ENCODE measurements around the gene LRRC40. TPM values are rescaled to one million over a fixed set of nuclear protein-coding genes. Genes with fewer than 3 reads are reported as not detected.
A peak's percentile ranks its signal among the peaks of the same experiment; 100 is the strongest.

Gene LRRC40
- 47.2 TPM for total RNA-seq (ENCODE audit: unreplicated experiment)
- long read RNA-seq, transcript LRRC40-201 (15 exons, 2,884 nt): major isoform, 32 of 43 reads
- long read RNA-seq, partial matches to known transcripts: 5 of 43 reads
- long read RNA-seq, other reads (novel, unspliced or antisense): 6 of 43 reads

DNA sequence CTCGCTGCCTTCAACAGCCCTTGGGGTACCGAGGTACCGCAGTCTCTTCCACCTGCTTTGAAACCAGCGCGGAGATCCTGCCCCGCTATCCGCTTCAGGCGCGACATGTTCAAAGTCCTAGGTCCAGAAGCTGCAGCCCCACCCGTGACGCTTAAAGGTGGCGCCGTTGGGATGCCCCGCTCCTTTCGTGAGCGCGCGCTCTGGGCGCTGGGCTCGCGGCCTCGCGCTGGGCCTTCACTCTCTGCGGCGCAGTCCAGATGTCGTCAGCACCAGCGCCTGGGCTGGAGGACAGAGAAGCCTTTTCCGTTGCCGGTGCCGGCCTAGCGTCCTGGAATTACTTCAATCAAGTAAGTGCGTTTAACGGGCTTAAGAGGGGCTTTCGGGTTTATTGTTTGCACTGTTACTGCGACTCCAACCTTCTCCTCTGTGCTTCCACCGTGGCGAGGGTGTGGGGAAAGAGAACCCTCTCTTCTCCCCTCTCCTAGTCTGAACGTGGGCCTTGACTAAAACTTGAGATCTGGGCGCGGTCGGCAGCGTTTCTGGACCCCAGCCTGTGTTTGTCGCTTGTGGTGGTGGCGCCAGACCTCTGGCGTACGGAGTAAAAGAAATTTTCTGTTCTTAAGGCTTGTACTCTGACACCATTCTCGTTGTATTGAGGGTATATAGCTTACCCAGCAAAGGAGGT lies at the start of gene LRRC40:
LRRC40 (minus strand) TSS at position 146 of the 685 bp plus-strand sequence; CDS start at position 107, 39 bp downstream.
- Mint-ChIP-seq H3K4me3 (ENCODE audit: unreplicated experiment) (peak within 1 kb of the TSS; percentile 96), H3K36me3 (ENCODE audit: unreplicated experiment) (no peaks in the 10 kb centered on the region), H3K4me1 (ENCODE audit: low read depth, unreplicated experiment) (peaks cover 7% of the 10 kb centered on the region), H3K27ac (ENCODE audit: unreplicated experiment) (peak within 1 kb of the TSS; percentile 96), H3K27me3 (ENCODE audit: unreplicated experiment) (peaks cover 9% of the 10 kb centered on the region), H3K9me3 (ENCODE audit: unreplicated experiment) (peaks cover 12% of the 10 kb centered on the region)
- peak; percentile 98 for DNase-seq
- TF ChIP-seq, protein P1, sequence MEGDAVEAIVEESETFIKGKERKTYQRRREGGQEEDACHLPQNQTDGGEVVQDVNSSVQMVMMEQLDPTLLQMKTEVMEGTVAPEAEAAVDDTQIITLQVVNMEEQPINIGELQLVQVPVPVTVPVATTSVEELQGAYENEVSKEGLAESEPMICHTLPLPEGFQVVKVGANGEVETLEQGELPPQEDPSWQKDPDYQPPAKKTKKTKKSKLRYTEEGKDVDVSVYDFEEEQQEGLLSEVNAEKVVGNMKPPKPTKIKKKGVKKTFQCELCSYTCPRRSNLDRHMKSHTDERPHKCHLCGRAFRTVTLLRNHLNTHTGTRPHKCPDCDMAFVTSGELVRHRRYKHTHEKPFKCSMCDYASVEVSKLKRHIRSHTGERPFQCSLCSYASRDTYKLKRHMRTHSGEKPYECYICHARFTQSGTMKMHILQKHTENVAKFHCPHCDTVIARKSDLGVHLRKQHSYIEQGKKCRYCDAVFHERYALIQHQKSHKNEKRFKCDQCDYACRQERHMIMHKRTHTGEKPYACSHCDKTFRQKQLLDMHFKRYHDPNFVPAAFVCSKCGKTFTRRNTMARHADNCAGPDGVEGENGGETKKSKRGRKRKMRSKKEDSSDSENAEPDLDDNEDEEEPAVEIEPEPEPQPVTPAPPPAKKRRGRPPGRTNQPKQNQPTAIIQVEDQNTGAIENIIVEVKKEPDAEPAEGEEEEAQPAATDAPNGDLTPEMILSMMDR (IDR thresholded peaks at IDR 0.05; ENCODE audit: partially characterized antibody, unreplicated experiment): no peak

DNA sequence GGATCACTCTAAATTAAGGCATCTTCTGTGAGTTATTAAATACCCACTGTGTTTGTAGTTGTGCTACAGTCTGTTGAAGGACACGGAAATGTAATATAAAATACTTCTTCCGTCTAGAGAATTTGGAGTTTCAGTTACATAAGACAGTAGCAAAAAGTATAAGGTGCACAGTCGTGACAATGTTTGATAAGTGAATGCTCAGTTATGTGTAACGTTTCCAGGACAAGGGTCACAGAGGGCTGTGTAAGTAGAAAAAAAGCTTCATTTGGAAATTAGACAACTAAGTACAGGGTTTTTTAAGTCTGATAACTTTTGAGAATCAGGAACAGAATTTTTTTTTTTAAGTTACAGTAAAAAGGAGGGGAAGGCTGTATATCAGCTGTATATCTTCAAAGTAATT lies 43.4 kb upstream of the LRRC40 start:
- no peaks in the 10 kb centered on the region for H3K9me3 Mint-ChIP-seq (ENCODE audit: unreplicated experiment)
- no peaks in the 10 kb centered on the region for H3K27me3 Mint-ChIP-seq (ENCODE audit: unreplicated experiment)
- H3K27ac Mint-ChIP-seq (ENCODE audit: unreplicated experiment): no peak overlapping the region
- no peaks in the 10 kb centered on the region for H3K4me1 Mint-ChIP-seq (ENCODE audit: low read depth, unreplicated experiment)
- H3K4me3 Mint-ChIP-seq (ENCODE audit: unreplicated experiment): no peak overlapping the region
- H3K36me3 Mint-ChIP-seq (ENCODE audit: unreplicated experiment): no peaks in the 10 kb centered on the region
- no peak for DNase-seq
- TF ChIP-seq, protein P1 (IDR thresholded peaks at IDR 0.05; ENCODE audit: partially characterized antibody, unreplicated experiment): no peak

DNA sequence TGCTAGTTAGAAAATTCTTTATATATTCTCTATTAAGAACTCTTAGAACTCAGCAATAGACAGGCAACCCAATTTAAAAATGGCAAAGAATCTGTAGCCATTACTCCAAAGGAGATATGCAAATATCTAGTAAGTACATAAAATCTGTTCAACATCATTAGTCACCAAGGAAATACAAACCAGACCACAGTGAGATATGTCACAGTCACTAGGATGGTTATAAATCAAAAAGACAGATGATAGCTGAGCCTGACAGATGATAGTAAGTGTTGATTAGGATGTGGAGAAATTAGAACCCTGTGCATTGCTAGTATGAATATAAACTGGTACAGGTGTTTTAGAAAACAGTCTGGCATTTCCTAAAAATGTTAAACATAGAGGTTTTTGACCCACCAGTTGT lies 42.4 kb upstream of the LRRC40 start:
- TF ChIP-seq, protein P1 (IDR thresholded peaks at IDR 0.05; ENCODE audit: partially characterized antibody, unreplicated experiment): no peak
- Mint-ChIP-seq H3K27me3 (ENCODE audit: unreplicated experiment) (no peaks in the 10 kb centered on the region), H3K27ac (ENCODE audit: unreplicated experiment) (no peak overlapping the region), H3K36me3 (ENCODE audit: unreplicated experiment) (no peaks in the 10 kb centered on the region), H3K9me3 (ENCODE audit: unreplicated experiment) (no peaks in the 10 kb centered on the region), H3K4me3 (ENCODE audit: unreplicated experiment) (no peak overlapping the region), H3K4me1 (ENCODE audit: low read depth, unreplicated experiment) (no peaks in the 10 kb centered on the region)
- DNase-seq: no peak

DNA sequence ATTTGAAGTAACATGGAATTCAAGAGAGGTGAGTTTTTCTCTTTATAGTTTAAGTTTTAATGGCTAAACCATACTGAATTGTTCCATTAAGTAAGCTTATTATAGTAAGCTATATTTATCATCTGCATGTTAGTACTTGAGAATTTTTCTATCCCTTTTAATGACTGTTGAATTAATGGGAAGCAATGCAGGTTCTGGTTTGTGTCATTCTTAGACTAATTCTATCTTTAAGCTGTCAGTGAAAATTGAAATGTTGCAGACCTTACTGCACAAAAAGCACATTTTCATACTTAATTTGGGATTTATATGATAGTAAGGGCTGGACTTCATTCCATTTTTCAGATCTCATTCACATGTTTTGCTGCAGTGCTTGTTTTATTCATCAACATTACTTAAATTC lies 41.7 kb upstream of the LRRC40 start:
- no peak for DNase-seq
- H3K27ac Mint-ChIP-seq (ENCODE audit: unreplicated experiment): no peak overlapping the region
- TF ChIP-seq, protein P1 (IDR thresholded peaks at IDR 0.05; ENCODE audit: partially characterized antibody, unreplicated experiment): no peak
- H3K9me3 Mint-ChIP-seq (ENCODE audit: unreplicated experiment): no peaks in the 10 kb centered on the region
- no peak overlapping the region for H3K4me3 Mint-ChIP-seq (ENCODE audit: unreplicated experiment)
- H3K36me3 Mint-ChIP-seq (ENCODE audit: unreplicated experiment): no peaks in the 10 kb centered on the region
- no peaks in the 10 kb centered on the region for H3K27me3 Mint-ChIP-seq (ENCODE audit: unreplicated experiment)
- H3K4me1 Mint-ChIP-seq (ENCODE audit: low read depth, unreplicated experiment): no peaks in the 10 kb centered on the region

DNA sequence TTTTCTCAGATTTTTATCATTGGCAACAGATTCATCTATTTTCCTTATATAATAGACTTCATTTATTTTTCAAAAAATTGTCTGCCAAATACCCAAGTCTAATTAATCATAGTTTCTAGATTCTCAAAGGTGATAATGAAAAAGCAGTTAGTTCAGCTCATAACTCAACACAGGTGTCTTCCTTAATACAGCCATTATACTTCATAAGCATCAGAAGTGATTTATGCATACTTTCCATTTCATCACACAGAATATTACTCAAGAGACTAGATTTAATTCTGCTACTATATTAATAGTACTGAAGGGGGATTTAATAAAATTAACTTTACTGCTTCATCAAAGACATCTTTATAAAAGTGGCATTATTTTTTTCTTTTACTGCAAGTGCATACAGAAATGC lies 34.6 kb upstream of the LRRC40 start:
- H3K27me3 Mint-ChIP-seq (ENCODE audit: unreplicated experiment): no peaks in the 10 kb centered on the region
- no peaks in the 10 kb centered on the region for H3K36me3 Mint-ChIP-seq (ENCODE audit: unreplicated experiment)
- H3K4me1 Mint-ChIP-seq (ENCODE audit: low read depth, unreplicated experiment): no peaks in the 10 kb centered on the region
- no peak for DNase-seq
- no peak overlapping the region for H3K4me3 Mint-ChIP-seq (ENCODE audit: unreplicated experiment)
- H3K9me3 Mint-ChIP-seq (ENCODE audit: unreplicated experiment): no peaks in the 10 kb centered on the region
- H3K27ac Mint-ChIP-seq (ENCODE audit: unreplicated experiment): no peak overlapping the region
- TF ChIP-seq, protein P1 (IDR thresholded peaks at IDR 0.05; ENCODE audit: partially characterized antibody, unreplicated experiment): no peak

Data from glutamatergic neuron (in vitro differentiated cells).